H1 (cell line): ENCODE data around the gene CCDC88C. TPM values are rescaled to one million over a fixed set of nuclear protein-coding genes. Genes with fewer than 3 reads are reported as not detected.

Source experiments
- CBX8 ChIP-seq: fragments of 300-800, 300-1000 bp; sonication (generic); IDR thresholded peaks from 2 replicates; pipeline ENCODE4 v1.7.1; 2016; ENCODE audit warnings: low read depth, low read length, borderline replicate concordance
- GABPA ChIP-seq: IDR thresholded peaks from 2 replicates; pipeline ENCODE4 v1.6.1; 2011; ENCODE audit warnings: mild to moderate bottlenecking, low read length, moderate library complexity, borderline replicate concordance; ENCODE audit not compliant: insufficient read depth
- POLR2A ChIP-seq, 2 experiments: IDR thresholded peaks; 1 replicate in 1 of 2; 2 replicates in 1 of 2; pipeline ENCODE4 v1.6.1; 2011; ENCODE audit warnings: low read depth in 2 of 2, low read length in 2 of 2, mild to moderate bottlenecking in 2 of 2; ENCODE audit errors: control extremely low read depth in 1 of 2
- polyA plus RNA-seq, 7 experiments: library from polyadenylated mRNA; depleted of rRNA in 3 of 7; stranded (reverse) in 5 of 7; unstranded in 2 of 7; fragments of >200 nt in 5 of 7; fragments of 200-250 nt in 2 of 7; gene quantifications; 1 replicate in 5 of 7; 2 replicates in 1 of 7; 4 replicates in 1 of 7; pipeline versions ENCODE4 v1.2.1 to v1.2.3, GENCODE V29; 2011 to 2013; ENCODE audit warnings: missing spikeins in 2 of 7, mixed read lengths in 2 of 7
- total RNA-seq: library from RNA; stranded (reverse); fragmentation: NEBNext Ultra II Directional; extraction: Animal tissue kit (Norgen Biotek cat#: 25700); gene quantifications from 2 replicates; pipeline ENCODE4 v1.2.1, GENCODE V29; 2021

The CCDC88C gene
- total and polyA plus RNA-seq, 2 of the 8 experiments (the other 6 are each of a cell fraction or from before 2014, with no cell fraction given) = 10.3 to 57.7 TPM

DNA sequence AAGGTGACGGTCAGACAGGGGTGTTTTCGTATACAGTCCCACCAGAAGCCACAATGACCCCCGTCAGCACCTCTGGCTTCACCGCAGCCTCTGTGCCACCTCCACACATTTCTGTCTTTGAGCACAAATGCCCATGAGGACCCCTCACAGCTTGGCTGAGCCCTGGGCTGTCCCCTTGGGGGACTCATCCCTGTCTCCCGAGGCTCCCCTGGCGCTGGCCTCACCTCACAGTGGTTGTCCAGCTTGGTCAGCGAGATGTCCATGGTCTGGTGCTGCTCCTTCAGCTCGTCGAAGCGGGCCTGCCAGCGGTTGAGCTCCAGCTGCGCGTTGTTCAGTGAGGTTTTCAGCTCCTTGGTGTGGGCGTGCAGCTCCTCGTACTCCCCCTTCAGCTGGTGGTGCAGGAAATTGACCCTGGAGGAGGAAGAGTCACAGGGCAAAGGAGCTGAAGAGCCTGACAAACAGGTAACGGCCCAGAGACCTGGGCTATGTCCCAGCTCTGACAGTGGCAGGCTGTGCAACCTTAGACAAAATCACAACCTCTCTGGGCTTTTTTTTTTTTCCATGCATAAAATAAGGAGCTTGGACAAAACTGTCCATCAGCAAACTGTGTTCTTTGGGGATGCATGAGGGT lies 120.4 kb downstream of the CCDC88C start (continued):
- TF ChIP-seq GABPA = no peak
- no peak for TF ChIP-seq POLR2A (IDR thresholded peaks at IDR 0.05; ENCODE audit: control extremely low read depth in 1 of 2, low read depth in 2 of 2, low read length in 2 of 2)
- no peak for TF ChIP-seq CBX8
